HG03039 (cell line): ENCODE results near the gene MMP26.

Experiments used
- ATAC-seq: cut with Tn5 transposase; IDR thresholded peaks from one replicate; pipeline ENCODE4 v1.9.1; 2021; ENCODE audit warnings: mild to moderate bottlenecking, moderate library complexity; ENCODE audit not compliant: unreplicated experiment

MMP26 gene

DNA sequence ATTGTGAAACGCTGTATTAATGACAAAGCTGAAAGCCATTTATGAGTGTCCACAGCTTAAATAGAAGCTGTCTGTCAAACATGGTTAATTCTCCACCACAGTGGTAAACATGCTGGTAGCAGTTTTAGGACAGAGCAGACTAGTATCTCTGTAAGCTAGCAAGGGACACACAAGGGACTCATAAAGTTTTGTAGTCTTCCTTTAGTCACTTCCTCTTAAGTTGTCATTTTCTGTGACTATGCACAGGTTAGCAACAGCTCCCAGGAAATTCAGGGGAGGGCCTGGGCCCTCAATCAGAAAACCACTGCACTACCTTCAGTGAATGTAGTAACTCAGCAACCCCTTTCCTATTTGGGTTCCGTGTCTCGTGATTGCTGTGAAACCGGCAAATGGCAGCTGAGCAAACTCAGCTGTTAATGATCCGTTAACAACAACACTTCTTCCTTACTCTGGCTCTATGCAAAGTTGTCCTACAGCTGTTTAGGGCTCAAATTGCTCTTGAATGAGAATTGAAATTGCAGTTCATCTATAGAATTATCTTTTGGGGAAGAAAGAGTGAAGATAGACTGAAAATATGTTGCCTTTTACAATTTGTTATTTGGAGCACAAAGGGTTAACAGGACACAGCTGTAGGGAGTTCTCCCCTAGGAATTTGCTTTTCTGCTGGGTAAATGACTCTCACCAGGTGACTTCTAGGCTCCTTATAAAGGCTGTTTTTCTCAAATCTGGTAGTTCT is at the start of gene MMP26:
TSS of gene MMP26 (plus strand) at position 731 of the 736 bp plus-strand sequence.
- peak; percentile 34 for ATAC-seq

DNA sequence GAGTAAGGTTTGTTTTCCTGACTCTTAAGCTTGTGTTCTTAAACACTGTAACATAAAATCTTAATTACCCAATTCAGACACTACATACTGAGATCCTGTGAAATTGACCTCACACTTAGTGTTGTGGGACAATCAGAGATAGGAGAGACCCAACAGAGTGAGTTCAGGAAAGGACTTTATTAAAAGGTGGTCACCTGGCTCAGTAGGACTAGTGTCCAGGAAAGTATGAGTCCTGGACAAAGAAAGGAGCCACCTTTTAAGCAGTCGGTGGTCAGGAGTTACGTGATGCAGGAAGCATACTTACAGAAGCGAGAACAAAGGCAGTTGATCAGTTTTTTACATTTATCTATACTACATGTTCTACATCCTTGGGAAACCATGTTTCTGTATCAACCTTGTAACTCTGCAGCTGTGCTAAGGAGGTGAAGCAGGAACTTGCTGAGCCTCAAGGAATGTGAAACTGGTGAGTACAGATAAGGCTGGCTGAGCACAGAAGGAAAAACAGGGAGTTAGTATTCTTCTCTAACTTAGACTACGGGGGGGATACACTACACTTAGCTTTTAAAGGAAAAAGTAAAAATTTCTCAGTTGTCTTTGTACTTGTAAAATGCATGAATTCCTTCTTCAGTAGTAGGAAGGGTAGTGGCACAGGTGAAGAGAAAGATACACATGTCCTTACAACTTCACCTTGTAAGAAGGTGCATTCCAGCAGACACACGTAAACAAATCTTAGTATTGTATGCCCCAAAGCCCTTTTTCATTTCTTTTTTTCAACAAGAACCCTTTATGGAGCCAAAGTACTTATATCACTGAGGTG is 45.7 kb upstream of the MMP26 start:
- ATAC-seq = no peak

DNA sequence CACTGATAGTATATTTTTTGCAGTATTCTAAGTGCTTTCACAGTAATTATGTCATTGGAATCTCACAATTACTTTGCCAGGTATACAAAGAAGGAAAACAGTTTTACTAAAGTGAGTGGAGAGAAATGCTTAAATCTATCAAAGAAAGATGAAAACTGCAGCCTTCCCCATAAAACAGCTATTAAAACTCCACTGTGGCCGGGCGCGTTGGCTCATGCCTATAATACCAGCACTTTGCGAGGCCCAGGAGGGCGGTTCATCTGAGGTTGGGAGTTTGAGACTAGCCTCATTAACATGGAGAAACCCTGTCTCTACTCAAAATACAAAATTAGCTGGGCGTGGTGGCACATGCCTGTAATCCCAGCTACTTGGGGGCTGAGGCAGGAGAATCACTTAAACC is 41.7 kb upstream of the MMP26 start:
- ATAC-seq = no peak

DNA sequence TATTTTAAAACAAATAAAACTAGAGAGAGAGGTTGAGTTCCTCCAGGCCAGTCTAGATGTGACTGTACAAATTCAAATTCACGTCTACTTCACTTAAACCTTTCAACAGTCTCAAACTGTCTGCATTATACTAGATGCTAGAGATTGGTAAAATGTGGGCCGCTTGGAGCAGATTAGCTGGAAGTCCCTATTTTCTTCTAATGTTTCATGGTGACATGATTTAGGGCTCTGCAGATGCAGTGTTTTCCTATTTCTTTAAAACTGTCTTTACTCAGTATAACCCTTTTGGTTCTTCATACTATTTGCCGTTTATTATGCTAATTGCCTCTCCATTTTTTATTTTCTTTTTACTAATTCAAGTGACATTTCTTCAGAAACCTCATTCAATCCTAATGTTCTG is 40.4 kb upstream of the MMP26 start:
- no peak for ATAC-seq

DNA sequence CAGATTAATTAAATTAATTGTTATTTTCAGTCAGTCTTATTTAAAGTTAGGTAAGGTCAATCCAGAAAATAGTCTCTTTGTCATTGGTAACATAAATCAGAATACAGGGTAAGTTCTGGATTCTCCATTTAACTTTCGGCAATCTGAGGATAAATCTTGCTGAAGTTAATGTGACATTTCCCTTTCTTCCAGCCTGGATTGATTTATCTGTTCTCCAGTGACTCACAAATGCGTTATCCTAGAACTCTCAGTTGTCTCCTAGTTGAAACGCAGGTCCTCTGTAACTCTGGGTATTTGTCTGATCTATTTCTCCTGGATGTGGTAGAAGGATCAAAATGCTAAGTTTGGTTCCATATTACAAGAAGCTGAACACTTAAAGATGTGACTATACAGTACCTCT is 39.8 kb upstream of the MMP26 start:
- ATAC-seq = no peak

DNA sequence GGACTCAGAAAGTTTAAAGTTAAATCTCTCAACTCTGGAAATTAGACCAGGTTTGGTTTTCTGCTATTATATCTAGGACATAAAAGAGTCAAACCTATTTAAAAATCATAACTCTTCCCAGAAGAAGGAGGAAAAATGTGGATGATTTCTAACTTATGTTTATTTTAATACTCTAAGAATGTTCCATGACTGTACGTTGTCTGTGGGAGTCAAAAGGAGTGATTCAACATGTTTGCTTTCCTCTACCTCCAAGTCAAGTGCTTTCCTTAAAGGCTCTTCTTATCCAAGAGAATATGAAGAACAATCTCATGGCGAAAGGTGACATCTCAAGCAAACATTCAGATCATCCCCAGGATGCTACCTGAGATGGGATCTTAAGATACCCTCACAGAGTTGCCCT is 39.2 kb upstream of the MMP26 start:
- no peak for ATAC-seq

DNA sequence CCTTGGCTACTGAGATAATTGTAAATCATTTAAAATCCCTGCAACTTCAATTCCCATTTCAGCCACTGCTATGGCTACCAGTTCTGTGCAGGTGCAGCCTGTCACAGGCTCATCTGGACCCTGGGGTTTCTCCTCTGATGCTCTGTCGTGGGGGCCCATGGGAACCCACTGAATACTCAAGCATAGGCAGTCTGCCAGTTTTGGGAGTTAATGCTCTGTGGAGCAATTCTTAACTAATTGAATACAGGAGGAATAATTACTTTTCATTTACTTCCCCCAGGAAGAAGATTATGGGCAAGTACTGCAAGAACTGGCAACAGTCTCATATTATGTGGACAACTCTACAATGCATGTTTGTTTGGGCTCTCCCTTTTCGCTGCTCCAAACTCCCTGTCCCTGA is 32.8 kb upstream of the MMP26 start:
- no peak for ATAC-seq

DNA sequence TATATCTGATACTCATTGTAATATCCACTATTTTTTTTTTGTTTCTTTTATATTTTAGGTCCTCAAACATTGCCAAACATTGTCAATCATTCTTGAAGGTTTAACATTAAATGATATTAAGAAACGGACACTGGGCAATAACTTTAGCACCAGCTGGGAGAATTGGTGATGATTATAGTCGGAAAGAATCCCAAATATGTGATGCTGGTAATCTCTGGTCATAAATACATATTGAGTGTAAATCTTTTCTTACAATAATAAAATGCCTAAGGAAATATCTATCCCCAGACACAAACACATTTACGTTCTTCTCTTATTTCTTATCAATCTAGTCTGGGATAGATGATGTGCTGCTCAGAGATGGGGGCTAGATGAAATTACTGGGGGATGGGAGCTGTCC is 32.1 kb upstream of the MMP26 start:
- ATAC-seq = no peak

DNA sequence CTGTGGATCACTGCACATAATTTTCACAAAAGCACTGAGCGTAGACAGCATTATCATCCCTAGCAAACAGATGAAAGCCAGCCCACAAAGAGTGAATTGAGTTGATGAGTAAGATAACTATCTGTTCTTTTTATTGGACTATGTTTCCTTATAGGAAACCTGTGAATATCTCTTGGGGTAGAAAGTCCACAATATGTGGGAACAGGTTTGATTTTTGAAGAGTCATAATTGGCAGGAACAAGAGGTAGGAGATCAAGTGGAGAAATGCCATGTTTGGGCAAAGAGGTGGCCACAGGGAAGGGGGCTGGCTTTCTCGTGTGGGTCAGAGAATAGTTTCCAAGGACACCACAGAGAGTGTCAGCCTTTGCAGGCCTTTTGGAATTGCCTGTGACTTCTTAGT is 30.8 kb upstream of the MMP26 start:
- no peak for ATAC-seq

DNA sequence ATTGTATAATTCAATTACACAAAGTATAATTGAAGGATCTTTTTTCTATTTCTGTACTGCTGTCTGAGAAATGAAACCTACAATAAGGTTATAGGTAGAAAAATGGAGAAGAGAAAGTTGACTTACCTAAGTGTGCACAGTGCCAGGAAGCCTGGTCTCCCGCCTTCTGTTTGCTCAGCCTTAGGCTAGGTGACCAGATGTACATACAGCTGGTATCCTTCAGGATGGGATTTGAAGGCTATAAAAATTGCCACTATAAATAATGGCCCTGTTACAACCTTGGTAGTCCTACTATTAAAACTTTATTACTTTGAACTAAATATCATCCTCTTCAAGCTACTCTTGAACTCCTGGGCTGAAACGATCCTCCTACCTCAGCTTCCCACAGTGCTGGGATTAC is 26.6 kb upstream of the MMP26 start:
- ATAC-seq = no peak

DNA sequence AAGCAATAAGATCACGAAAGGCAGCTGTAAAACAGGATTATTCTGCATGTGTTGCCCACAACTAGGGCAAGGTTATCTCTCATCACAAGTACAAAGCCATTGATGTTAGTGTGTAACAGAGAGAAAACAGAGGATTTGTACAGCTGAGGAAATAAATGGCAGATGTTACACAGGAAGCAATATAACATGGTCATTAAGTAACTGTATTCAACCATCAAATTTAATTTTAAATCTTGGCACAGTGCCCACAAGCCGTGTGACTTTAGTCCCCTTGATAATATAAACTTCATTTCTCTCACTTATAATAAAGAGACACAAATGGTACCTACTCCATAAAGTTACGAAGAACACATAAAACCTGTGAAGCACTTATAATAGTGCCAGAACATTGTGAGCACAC is 24.2 kb upstream of the MMP26 start:
- no peak for ATAC-seq

DNA sequence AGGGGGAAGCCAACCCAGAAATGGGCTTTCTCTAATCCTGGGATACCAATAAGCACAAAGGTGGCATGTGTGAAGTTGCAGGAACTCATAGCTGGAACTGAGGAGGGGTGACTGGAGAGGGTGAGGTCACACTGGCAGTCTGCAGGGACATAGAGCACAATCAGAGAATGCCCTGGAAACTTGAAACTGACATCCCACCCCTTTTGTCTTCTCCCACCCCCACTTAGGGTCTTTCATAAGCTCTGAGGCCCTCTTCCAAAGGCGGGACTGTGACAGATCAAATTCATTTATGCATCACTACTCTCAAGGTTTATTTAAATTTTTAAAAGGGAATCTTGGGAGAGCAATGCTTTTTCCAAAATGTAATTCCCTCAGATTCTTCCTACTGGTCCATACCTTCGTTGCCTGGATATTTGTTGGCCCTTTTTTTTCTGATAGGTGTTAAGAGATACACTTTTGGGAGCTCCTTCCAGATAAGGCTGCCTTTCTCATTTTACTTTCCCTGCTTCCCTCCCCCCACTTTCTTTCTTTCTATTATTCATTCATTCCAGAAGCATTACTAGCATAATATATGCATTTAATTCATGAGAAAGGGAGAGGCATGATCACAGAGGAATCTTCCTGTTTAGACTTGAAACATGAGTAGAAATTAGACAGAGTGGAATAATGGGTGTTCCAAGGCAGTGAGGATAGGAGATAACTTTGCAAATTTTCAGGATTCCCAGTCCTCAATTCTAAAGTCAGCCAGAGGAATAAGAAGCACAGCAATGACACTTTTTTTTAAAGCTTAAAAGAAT is 21.8 kb upstream of the MMP26 start:
- ATAC-seq = no peak

DNA sequence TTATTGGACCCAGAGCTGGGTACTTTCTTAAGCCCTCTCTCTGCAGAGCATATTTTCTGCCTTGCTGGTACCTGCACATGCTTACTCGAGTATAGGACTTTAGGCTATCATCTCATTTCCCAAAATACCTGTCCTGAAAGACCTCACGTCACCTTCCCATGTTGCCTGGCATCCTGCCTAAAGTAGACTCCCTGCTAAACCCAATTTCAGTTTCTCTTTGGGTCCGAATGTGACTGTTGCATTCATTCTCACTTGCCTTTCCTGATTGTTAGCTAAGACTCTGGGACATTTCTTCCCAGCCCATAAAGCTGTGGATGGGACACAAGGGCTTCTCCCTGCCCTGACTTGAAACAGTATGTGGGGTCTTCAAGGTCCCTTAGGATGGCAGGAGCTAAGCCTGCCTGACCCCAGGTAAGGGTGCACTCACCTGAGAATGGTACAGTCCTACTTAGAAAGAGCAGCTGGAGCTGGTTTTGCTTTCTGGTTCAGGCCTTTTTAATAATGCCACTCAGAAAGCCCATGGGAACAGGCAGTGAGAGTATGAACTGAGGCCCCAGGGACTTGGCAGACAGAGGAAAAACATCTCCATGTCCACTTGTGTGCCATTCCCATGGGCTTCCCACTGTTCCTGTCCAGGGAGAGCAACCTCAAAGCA is 19.8 kb upstream of the MMP26 start:
- ATAC-seq = no peak

DNA sequence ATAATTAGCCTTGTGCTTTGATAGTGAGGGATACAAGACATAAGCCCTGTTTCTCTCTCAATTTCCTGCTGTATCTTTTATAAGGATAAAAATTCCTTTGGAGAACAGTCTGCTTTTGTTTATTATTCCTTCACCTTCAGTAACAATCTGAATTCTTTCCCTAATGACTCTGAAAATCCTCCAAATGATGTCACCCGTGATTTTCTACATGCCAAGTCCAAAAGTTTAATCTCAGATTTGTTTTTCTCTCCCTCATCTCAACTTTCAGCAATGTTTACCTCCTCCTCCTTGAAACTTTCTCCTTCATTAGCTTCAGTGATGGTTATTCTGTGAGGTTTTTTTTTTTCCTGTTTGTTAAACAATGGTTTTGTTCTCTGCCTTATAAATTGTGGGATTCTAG is 9.1 kb upstream of the MMP26 start:
- no peak for ATAC-seq

DNA sequence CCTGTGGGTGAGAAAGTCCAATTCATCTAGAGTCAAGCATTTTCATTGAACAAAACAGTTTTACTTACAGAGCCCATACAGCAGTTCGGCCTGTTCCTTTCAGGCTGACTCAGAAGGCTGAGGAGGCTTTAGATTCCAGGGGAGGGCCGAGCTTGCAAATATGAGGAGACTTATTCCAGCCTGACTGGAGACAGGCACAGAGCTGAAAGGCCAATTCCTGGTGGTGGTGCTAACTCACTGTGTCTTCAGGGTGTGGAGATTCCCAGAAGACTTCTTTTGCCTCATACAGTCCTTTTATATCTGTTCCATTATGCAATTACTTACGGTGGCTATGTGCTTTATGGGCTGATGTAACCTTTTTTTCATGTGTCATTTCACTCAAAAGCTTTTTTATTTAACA is 7.0 kb upstream of the MMP26 start, which contains the start of gene OR51E2:
TSS of gene OR51E2 (minus strand) at position 269 of the 400 bp plus-strand sequence. CDS start 15,142 bp downstream, outside the sequence.
- ATAC-seq = no peak

DNA sequence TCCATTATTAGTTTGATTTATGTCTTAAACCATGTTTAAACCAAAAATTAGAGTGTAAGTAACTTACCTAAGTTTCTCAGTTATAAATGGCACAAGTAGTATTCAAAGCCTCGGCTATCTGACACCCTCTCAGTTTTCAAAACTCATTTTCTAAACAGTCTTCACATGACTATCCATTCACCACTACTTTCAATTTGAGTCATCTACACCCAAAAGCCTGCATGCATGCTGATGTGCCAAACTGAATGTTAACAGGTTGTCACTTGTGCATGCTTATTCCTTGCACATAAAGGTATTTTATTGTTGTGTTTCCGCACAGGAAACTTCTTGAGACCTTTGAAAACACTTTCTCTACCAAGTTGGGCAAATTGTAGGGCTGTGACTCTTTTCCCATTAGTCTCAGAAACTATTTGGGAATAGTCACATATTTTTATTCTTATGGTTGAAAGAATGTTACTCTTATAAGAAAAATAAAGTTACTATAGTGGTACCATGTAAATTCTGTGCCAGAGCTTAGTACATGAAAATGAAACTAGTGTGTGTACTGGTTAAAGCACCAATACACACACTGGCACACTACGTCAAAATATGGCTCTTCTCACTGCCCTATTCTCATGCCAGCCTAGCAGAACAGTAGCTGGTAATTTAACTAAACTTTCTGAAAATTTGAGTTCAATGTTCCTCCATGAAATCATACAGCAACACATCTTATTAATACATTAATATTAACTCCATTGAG is 4.7 kb upstream of the MMP26 start:
- peak; percentile 95 for ATAC-seq

DNA sequence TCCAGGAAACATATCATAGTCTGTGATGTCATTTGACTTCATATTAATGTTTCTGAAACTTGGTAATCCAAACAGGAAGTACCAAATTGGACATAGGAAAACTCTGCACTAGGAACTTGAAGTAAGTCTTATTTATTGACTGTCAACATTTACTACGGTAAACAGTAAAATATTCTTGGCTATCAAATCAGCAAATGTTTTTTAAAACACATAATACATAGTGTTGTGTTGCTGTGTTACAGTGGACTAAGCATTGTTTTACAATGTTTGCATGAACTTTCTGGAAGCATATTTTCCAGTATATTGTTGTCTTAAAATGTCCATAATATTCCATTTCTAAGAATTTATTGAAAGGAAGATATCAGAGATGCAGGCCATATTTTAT is 4.2 kb upstream of the MMP26 start:
- ATAC-seq = no peak

DNA sequence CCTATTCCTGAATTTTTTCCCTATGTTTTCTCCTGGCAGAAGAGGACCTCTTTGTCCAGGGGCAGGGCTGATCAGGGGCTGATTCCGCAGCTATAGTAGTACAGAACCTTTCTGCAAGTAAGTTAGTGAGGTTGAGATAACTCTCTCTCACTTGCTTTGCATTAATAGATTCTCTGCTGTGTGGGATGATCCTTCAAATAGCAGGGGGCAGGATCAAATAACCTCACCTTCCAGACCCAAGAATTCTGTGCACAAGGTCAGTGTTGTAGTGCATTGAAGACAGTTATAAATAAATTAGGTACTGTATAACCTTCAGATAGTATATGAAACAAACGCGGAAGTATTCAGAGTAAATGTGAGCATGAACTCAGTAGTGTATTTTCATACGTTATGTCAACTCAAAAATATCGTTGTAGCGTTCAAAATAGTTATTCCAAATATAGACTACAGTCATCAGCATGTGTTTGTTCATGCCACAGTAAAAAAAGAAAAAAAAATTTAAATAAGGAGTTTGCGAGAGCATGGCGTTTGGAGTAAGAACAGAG is 278 bp downstream of the MMP26 start:
- ATAC-seq = no peak

DNA sequence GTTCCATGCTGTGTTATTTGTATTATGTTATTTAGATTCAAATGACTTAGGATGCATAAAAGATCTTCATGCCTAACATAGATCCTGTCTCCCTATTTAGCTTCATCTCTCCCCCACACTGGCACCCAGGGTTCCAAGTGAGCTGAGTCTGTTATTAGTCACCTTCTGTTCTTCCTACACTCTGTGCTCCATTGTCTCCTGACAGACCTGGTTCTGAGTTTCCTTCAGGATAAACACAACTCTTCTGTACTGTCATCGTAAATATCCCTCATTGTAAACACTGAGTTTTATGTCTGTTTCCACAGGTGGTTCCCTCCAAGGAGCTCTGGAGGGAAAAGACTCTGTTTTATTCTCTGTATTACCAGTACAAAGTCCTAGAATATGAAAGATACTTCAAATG is 8.7 kb downstream of the MMP26 start:
- ATAC-seq = no peak

DNA sequence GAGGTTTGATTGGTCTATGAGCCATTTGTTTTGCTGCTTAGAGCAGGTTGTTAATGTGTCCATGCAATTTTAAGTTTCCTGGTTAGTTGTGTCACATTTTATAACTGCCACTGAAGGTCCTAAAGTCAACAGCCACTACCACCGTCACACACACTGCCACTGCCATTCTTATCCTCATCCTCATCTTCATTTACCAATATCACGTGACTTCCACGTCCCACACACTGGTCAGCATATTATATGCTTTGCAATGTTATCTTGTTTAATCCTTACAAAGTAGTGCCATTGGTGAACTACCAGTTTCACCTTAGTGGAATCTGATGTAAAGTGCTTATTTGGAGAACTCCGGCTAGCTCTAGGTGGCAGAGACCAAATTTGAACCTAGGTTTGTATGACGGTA is 9.7 kb downstream of the MMP26 start:
- ATAC-seq = no peak
